HepG2 (cell line): ENCODE results near the gene HENMT1. TPM values are rescaled to one million over a fixed set of nuclear protein-coding genes. Genes with fewer than 3 reads are reported as not detected.

Experiments used
- ATF2 ChIP-seq: sonication (generic); formaldehyde crosslinking; IDR thresholded peaks from 2 replicates; pipeline ENCODE4 v1.4.0; 2020; ENCODE audit warnings: missing genetic modification reagents
- FOXO4 ChIP-seq: sonication (generic); formaldehyde crosslinking; conservative IDR thresholded peaks from 2 replicates; pipeline ENCODE4 v1.8.1; 2023; ENCODE audit warnings: missing genetic modification reagents
- GABPB1 ChIP-seq: IDR thresholded peaks from 2 replicates; pipeline ENCODE4 v1.6.1; 2016; ENCODE audit warnings: mild to moderate bottlenecking, missing genetic modification reagents, moderate library complexity, missing compliant biosample characterization
- GLMP ChIP-seq: sonication (generic); formaldehyde crosslinking; IDR thresholded peaks from 2 replicates; pipeline ENCODE4 v1.9.0; 2021; ENCODE audit warnings: missing genetic modification reagents, mild to moderate bottlenecking, borderline replicate concordance
- HNF4G ChIP-seq, 2 experiments: sonication (generic) in 1 of 2; formaldehyde crosslinking in 1 of 2; IDR thresholded peaks; 2 replicates each; pipeline versions ENCODE4 v1.4.0 to v1.6.1; 2011 to 2020; ENCODE audit warnings: borderline replicate concordance in 2 of 2, low read depth in 2 of 2, mild to moderate bottlenecking in 2 of 2, low read length in 1 of 2, missing genetic modification reagents in 1 of 2, moderate library complexity in 1 of 2
- KDM6A ChIP-seq: IDR thresholded peaks from 2 replicates; pipeline ENCODE4 v1.6.1; 2016; ENCODE audit warnings: low read depth
- NAIF1 ChIP-seq: sonication (generic); formaldehyde crosslinking; IDR thresholded peaks from 2 replicates; pipeline ENCODE4 v1.5.0; 2020; ENCODE audit warnings: mild to moderate bottlenecking, missing genetic modification reagents, borderline replicate concordance
- NFIB ChIP-seq: sonication (generic); formaldehyde crosslinking; IDR thresholded peaks from 2 replicates; pipeline ENCODE4 v1.9.0; 2021; ENCODE audit warnings: missing genetic modification reagents, mild to moderate bottlenecking, borderline replicate concordance
- RAD51 ChIP-seq: fragments of 450-650 bp; IDR thresholded peaks from 2 replicates; pipeline ENCODE4 v1.6.1; 2016; ENCODE audit warnings: borderline replicate concordance
- RFXAP ChIP-seq: sonication (generic); formaldehyde crosslinking; IDR thresholded peaks from 2 replicates; pipeline ENCODE4 v1.4.0; 2020; ENCODE audit warnings: missing genetic modification reagents, borderline replicate concordance
- TBL1XR1 ChIP-seq: fragments of 150-350 bp; IDR thresholded peaks from 2 replicates; pipeline ENCODE4 v1.6.1; 2014; ENCODE audit warnings: borderline replicate concordance, low read length; ENCODE audit not compliant: partially characterized antibody
- TBX2 ChIP-seq: sonication (generic); formaldehyde crosslinking; IDR thresholded peaks from 2 replicates; pipeline ENCODE4 v1.5.0; 2020; ENCODE audit warnings: missing genetic modification reagents, mild to moderate bottlenecking, borderline replicate concordance
- TFDP2 ChIP-seq: sonication (generic); formaldehyde crosslinking; IDR thresholded peaks from 2 replicates; pipeline ENCODE4 v1.4.0; 2020; ENCODE audit warnings: missing genetic modification reagents
- XBP1 ChIP-seq: sonication (generic); formaldehyde crosslinking; IDR thresholded peaks from 2 replicates; pipeline ENCODE4 v1.5.0; 2020; ENCODE audit warnings: missing genetic modification reagents
- ZFP82 ChIP-seq: sonication (generic); formaldehyde crosslinking; IDR thresholded peaks from 2 replicates; pipeline ENCODE4 v1.5.1; 2020; ENCODE audit warnings: mild to moderate bottlenecking, missing genetic modification reagents, borderline replicate concordance
- ZNF160 ChIP-seq: sonication (generic); formaldehyde crosslinking; IDR thresholded peaks from 2 replicates; pipeline ENCODE4 v1.8.0; 2022; ENCODE audit warnings: mild to moderate bottlenecking, inconsistent platforms, missing genetic modification reagents
- ZNF17 ChIP-seq: sonication (generic); formaldehyde crosslinking; IDR thresholded peaks from 2 replicates; pipeline ENCODE4 v1.5.0; 2020; ENCODE audit warnings: mild to moderate bottlenecking, missing genetic modification reagents
- ZNF574 ChIP-seq: sonication (generic); formaldehyde crosslinking; IDR thresholded peaks from 2 replicates; pipeline ENCODE4 v1.4.0; 2020; ENCODE audit warnings: missing genetic modification reagents
- ZNF597 ChIP-seq: sonication (generic); formaldehyde crosslinking; IDR thresholded peaks from 2 replicates; pipeline ENCODE4 v1.5.0; 2020; ENCODE audit warnings: missing genetic modification reagents
- polyA plus RNA-seq, 8 experiments: library from polyadenylated mRNA; depleted of rRNA in 3 of 8; stranded (reverse) in 7 of 8; unstranded in 1 of 8; fragments of >200 nt; fragmentation: Illumina TruSeq in 4 of 8; extraction: Trizol in 4 of 8; gene quantifications; 2 replicates each; pipeline versions ENCODE4 v1.2.1 to v1.2.3, GENCODE V29; 2011 to 2016; ENCODE audit warnings: low read depth in 4 of 8, missing spikeins in 1 of 8, mixed read lengths in 1 of 8; ENCODE audit not compliant: insufficient read depth in 1 of 8
- total RNA-seq, 5 experiments: library from RNA; depleted of rRNA; stranded (reverse); fragments of >200 nt; fragmentation: Illumina TruSeq; extraction: Trizol; gene quantifications; 2 replicates each; pipeline ENCODE4 v1.2.3, GENCODE V29; 2016; ENCODE audit warnings: low read depth in 1 of 5

HENMT1 gene
- total and polyA plus RNA-seq, 2 of the 13 experiments (the other 11 are each of a cell fraction or from before 2014, with no cell fraction given), result not detected

GRCh38 chr1:108691942-108692723 is 31.2 kb upstream of the HENMT1 start, which contains the start of gene PRPF38B (continued):
- TF ChIP-seq ZFP82 (CRISPR knock-in tag) (no peak), GABPB1 (CRISPR knock-in tag) (peak; percentile 99), RAD51 (no peak), ZNF17 (CRISPR knock-in tag) (no peak), NFIB (CRISPR knock-in tag) (no peak), GLMP (CRISPR knock-in tag) (no peak), XBP1 (CRISPR knock-in tag) (no peak), ATF2 (peak; percentile 44; the same call in 1 of the 2 replicates), TFDP2 (CRISPR knock-in tag) (peak; percentile 53; the same call in 1 of the 2 replicates), HNF4G (IDR thresholded peaks at IDR 0.05; ENCODE audit: borderline replicate concordance, low read depth, low read length) (no peak), HNF4G (CRISPR knock-in tag; IDR thresholded peaks at IDR 0.05; ENCODE audit: borderline replicate concordance, low read depth) (peak; percentile 48; the same call in 1 of the 2 replicates), NAIF1 (CRISPR knock-in tag) (no peak), TBX2 (CRISPR knock-in tag) (peak; percentile 75; the same call in 1 of the 2 replicates), FOXO4 (CRISPR knock-in tag) (no peak), KDM6A (no peak), ZNF574 (CRISPR knock-in tag) (peak; percentile 91), TBL1XR1 (peak; percentile 67), ZNF160 (CRISPR knock-in tag) (peak; percentile 32; the same call in 1 of the 2 replicates), RFXAP (CRISPR knock-in tag) (no peak), ZNF597 (CRISPR knock-in tag) (no peak)
